ENCODE results near the gene MLF2.

DNA sequence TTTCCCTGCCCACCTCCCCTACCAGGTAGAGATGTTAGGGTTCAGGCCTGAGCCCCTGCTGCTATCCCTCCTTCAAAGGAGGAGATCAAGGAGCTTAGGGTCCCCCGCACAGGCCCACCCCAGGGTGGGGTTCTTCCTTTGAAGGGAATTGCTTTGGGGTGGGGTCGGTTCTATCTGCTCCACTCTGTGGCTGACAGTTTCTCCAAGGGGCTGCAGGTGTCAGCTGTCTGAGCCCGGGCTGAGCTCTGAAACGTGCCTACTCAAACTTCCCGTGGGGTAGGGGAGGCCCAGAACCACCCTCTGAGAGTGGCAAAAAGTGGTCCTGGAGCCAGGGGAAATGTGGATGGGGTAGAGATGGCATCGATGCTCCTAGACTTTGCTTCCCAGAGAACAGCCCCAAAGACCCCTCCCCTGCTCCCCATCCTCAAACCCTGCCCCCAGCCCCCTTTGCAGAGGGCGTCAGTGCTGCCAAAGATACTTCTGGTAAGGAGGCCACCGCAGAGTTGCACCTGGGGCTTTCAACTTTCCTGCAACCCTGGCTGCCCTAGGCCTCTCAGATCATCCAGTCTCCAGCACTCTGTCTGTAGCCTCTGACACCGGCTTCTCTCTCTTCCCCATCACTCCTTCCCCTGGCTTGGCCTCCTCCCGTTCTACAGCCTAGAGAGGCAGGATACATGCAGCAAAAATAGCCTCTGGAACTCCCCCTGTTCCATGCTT lies 30.1 kb upstream of the MLF2 start:
- TF ChIP-seq, protein P1, sequence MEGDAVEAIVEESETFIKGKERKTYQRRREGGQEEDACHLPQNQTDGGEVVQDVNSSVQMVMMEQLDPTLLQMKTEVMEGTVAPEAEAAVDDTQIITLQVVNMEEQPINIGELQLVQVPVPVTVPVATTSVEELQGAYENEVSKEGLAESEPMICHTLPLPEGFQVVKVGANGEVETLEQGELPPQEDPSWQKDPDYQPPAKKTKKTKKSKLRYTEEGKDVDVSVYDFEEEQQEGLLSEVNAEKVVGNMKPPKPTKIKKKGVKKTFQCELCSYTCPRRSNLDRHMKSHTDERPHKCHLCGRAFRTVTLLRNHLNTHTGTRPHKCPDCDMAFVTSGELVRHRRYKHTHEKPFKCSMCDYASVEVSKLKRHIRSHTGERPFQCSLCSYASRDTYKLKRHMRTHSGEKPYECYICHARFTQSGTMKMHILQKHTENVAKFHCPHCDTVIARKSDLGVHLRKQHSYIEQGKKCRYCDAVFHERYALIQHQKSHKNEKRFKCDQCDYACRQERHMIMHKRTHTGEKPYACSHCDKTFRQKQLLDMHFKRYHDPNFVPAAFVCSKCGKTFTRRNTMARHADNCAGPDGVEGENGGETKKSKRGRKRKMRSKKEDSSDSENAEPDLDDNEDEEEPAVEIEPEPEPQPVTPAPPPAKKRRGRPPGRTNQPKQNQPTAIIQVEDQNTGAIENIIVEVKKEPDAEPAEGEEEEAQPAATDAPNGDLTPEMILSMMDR (IDR thresholded peaks at IDR 0.05 in 4 of 5, conservative IDR thresholded peaks at IDR 0.05 in 1 of 5): no peak
- TF ChIP-seq POLR2A (IDR thresholded peaks at IDR 0.05): no peak

Data from gastrocnemius medialis (tissue), 4 donors.